ENCODE data around the gene MESD. TPM values are rescaled to one million over a fixed set of nuclear protein-coding genes. Genes with fewer than 3 reads are reported as not detected.

Gene MESD
- total RNA-seq, 1 experiment from 2014 or later: 21.2 TPM

DNA sequence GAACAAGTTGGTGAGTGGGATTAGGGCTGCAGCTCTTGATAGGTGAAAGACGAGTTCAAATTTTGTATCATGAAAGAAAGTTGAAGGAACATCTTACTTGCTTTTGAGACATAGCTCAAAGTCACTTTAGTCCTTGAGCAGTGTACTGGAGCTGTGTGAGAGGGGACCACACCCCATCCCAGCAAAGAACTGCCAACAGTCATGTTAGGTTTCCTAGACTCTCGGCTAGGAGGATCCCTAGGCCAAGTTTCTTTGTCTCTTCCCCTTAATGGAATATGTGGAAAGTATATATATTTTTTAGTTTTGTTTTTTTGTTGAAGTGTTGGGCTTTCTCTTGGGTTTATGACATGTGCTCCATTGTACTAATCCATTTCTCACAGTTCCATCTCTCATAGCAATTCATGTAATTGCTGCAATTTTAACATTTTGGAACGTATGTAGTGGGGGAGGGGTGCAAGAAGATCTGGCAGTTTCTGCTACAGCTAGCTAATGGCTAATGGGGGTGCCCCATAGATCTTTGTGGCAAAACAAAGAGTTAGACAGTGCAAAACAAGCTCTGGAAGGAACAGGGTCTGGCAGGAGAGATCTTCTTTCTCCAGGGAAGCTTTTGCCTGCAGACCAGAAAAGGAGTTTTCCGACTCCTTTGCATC is 36.2 kb upstream of the MESD start:
- Histone ChIP-seq H3K4me1 (ENCODE audit: insufficient read depth, low read length) (peaks cover 8% of the 10 kb centered on the region; the same call in 1 of the 2 replicates), H3K27ac (ENCODE audit: low read length) (no peak overlapping the region), H3K36me3 (ENCODE audit: low read depth, low read length) (no peaks in the 10 kb centered on the region; the same call in 1 of the 2 replicates), H3F3A (ENCODE audit: low read length, unreplicated experiment) (no peaks in the 10 kb centered on the region), H3K4me3 (ENCODE audit: low read length) (no peak overlapping the region), H3K9me3 (ENCODE audit: low read length) (peaks cover 5% of the 10 kb centered on the region; the same call in 1 of the 2 replicates), H3K27me3 (ENCODE audit: low read length) (no peaks in the 10 kb centered on the region), H4K20me1 (ENCODE audit: low read length) (no peaks in the 10 kb centered on the region), H2AFZ (ENCODE audit: low read length) (no peak overlapping the region), H3K4me2 (ENCODE audit: low read length) (no peak overlapping the region), H3K9me2 (replicated peaks; ENCODE audit: low read length) (no peaks in the 10 kb centered on the region), H3K9ac (ENCODE audit: low read length) (no peak overlapping the region), H3K79me2 (ENCODE audit: low read length) (no peaks in the 10 kb centered on the region)
- no peak for TF ChIP-seq EZH2 (IDR thresholded peaks at IDR 0.05; ENCODE audit: low read length, unreplicated experiment)
- TF ChIP-seq, protein P1, sequence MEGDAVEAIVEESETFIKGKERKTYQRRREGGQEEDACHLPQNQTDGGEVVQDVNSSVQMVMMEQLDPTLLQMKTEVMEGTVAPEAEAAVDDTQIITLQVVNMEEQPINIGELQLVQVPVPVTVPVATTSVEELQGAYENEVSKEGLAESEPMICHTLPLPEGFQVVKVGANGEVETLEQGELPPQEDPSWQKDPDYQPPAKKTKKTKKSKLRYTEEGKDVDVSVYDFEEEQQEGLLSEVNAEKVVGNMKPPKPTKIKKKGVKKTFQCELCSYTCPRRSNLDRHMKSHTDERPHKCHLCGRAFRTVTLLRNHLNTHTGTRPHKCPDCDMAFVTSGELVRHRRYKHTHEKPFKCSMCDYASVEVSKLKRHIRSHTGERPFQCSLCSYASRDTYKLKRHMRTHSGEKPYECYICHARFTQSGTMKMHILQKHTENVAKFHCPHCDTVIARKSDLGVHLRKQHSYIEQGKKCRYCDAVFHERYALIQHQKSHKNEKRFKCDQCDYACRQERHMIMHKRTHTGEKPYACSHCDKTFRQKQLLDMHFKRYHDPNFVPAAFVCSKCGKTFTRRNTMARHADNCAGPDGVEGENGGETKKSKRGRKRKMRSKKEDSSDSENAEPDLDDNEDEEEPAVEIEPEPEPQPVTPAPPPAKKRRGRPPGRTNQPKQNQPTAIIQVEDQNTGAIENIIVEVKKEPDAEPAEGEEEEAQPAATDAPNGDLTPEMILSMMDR (conservative IDR thresholded peaks at IDR 0.05; ENCODE audit: low read depth, low read length): no peak
- TF ChIP-seq EZH2phosphoT487 (IDR thresholded peaks at IDR 0.05; ENCODE audit: borderline replicate concordance, low read length): no peak
- intact Hi-C loops (cut with micrococcal nuclease): no loop called here
- no peak for ATAC-seq
- ChIA-PET POLR2A (ENCODE audit: unreplicated experiment) (no interaction called here), CTCF (no interaction called here)
- DNase-seq: no peak
- BruUV-seq (replicated peaks): no TSS peak

DNA sequence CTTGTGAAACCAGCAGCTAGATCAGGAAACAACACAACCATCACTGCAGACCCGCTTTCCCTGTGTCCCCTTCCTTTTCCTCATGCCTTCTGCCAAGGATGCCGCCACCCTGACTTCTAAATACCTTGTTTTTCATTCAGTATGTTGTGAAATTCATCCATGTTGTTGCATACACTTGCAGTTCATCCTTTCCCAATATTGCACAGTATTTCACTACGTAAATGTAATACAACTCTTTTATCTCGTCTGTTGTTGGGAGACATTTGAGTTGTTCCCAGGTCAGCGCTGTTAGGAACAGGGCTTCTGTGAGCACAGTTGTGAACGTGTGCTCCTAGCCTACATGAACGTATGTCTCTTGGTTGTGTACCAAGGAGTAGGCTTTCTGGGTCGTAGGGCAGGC is 35.3 kb upstream of the MESD start:
- H3K79me2 ChIP-seq (ENCODE audit: low read length): no peaks in the 10 kb centered on the region
- no peak overlapping the region for H3K4me2 ChIP-seq (ENCODE audit: low read length)
- no peaks in the 10 kb centered on the region for H3K27me3 ChIP-seq (ENCODE audit: low read length)
- TF ChIP-seq EZH2 (IDR thresholded peaks at IDR 0.05; ENCODE audit: low read length, unreplicated experiment): no peak
- TF ChIP-seq, protein P1 (conservative IDR thresholded peaks at IDR 0.05; ENCODE audit: low read depth, low read length): no peak
- TF ChIP-seq EZH2phosphoT487 (IDR thresholded peaks at IDR 0.05; ENCODE audit: borderline replicate concordance, low read length): no peak
- no peak for ATAC-seq
- no peak overlapping the region for H3K4me3 ChIP-seq (ENCODE audit: low read length)
- DNase-seq: no peak
- intact Hi-C loops (cut with micrococcal nuclease): no loop called here
- no peak overlapping the region for H3K27ac ChIP-seq (ENCODE audit: low read length)
- H2AFZ ChIP-seq (ENCODE audit: low read length): no peak overlapping the region
- peaks cover 3% of the 10 kb centered on the region; the same call in 1 of the 2 replicates for H3K9me3 ChIP-seq (ENCODE audit: low read length)
- CTCF ChIA-PET: no interaction called here
- H3K36me3 ChIP-seq (ENCODE audit: low read depth, low read length): no peaks in the 10 kb centered on the region; the same call in 1 of the 2 replicates
- H3K9me2 ChIP-seq (replicated peaks; ENCODE audit: low read length): no peaks in the 10 kb centered on the region
- POLR2A ChIA-PET (ENCODE audit: unreplicated experiment): no interaction called here
- H3K9ac ChIP-seq (ENCODE audit: low read length): no peak overlapping the region
- peaks cover 8% of the 10 kb centered on the region; the same call in 1 of the 2 replicates for H3K4me1 ChIP-seq (ENCODE audit: insufficient read depth, low read length)
- H4K20me1 ChIP-seq (ENCODE audit: low read length): no peaks in the 10 kb centered on the region
- no TSS peak for BruUV-seq (replicated peaks)
- no peaks in the 10 kb centered on the region for H3F3A ChIP-seq (ENCODE audit: low read length, unreplicated experiment)

DNA sequence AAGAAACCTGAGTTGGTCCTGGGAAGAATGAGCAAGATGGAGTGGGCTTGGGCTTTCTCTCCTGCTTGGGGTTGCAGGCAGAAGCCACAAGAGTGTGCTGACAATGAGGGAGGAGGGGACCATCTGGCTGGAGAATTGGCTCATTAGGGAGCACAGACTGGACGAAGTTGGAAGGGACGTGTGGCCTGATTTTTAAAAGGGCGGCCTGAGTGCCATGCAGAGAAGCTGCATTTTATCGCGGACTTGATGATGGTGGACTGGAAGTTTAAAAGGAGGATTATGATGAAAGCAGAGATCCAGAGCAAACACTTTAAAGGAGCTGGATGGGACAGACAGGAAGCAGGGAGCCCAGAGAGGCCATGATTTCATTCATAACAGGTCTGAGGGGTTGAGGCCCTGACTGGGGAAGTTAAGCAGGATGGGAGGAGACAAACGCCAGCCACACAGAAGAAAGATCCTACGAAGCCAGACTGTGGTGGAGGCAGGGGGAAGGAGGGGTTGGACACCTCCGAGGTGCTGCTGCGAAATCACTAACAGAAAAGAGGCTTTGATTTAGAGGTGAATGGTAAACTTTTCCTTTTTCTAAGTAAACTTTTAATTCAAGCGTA is 34.8 kb upstream of the MESD start:
- Histone ChIP-seq H4K20me1 (ENCODE audit: low read length) (no peaks in the 10 kb centered on the region), H3K4me3 (ENCODE audit: low read length) (no peak overlapping the region), H3K27me3 (ENCODE audit: low read length) (no peaks in the 10 kb centered on the region), H3K9me3 (ENCODE audit: low read length) (no peaks in the 10 kb centered on the region), H2AFZ (ENCODE audit: low read length) (no peak overlapping the region), H3F3A (ENCODE audit: low read length, unreplicated experiment) (no peaks in the 10 kb centered on the region), H3K27ac (ENCODE audit: low read length) (no peak overlapping the region), H3K36me3 (ENCODE audit: low read depth, low read length) (no peaks in the 10 kb centered on the region), H3K9ac (ENCODE audit: low read length) (no peak overlapping the region), H3K79me2 (ENCODE audit: low read length) (no peaks in the 10 kb centered on the region), H3K4me2 (ENCODE audit: low read length) (no peak overlapping the region), H3K9me2 (replicated peaks; ENCODE audit: low read length) (no peaks in the 10 kb centered on the region), H3K4me1 (ENCODE audit: insufficient read depth, low read length) (peaks cover 4% of the 10 kb centered on the region; the same call in 1 of the 2 replicates)
- ChIA-PET CTCF (no interaction called here), POLR2A (ENCODE audit: unreplicated experiment) (no interaction called here)
- TF ChIP-seq EZH2phosphoT487 (IDR thresholded peaks at IDR 0.05; ENCODE audit: borderline replicate concordance, low read length): no peak
- TF ChIP-seq, protein P1 (conservative IDR thresholded peaks at IDR 0.05; ENCODE audit: low read depth, low read length): no peak
- TF ChIP-seq EZH2 (IDR thresholded peaks at IDR 0.05; ENCODE audit: low read length, unreplicated experiment): no peak
- intact Hi-C loops (cut with micrococcal nuclease): no loop called here
- no peak for DNase-seq
- ATAC-seq: no peak
- BruUV-seq (replicated peaks): no TSS peak

Data from PC-3 (cell line).